ENCODE data around the gene CLEC2L. TPM values are rescaled to one million over a fixed set of nuclear protein-coding genes. Genes with fewer than 3 reads are reported as not detected.

The CLEC2L gene
- total and polyA plus RNA-seq, 2 donors (not counting 1 experiment from before 2014, with no cell fraction given), result not detected

GRCh38 chr7:139541600-139542307 lies 18.3 kb downstream of the CLEC2L start:
- no peak overlapping the region for H3K4me3 ChIP-seq (replicated peaks in 1 of 4; ENCODE audit: control extremely low read depth in 1 of 4, insufficient read depth in 1 of 4, low read depth in 3 of 4, low read length in 4 of 4)
- no peak overlapping the region for H3K27ac ChIP-seq (ENCODE audit: insufficient read depth, low read length)
- H4K20me1 ChIP-seq (ENCODE audit: control insufficient read depth, extremely low read depth, insufficient read depth, low read length), result no peaks in the 10 kb centered on the region
- no peak overlapping the region for H2AFZ ChIP-seq (ENCODE audit: low read length)
- no peak overlapping the region for H3K9ac ChIP-seq (ENCODE audit: insufficient read depth, low read length)
- H3K36me3 ChIP-seq (ENCODE audit: control insufficient read depth, insufficient read depth, low read length), result no peaks in the 10 kb centered on the region
- no peak for DNase-seq (ENCODE audit: low read depth in 2 of 2)
- TF ChIP-seq CTCF (conservative IDR thresholded peaks at IDR 0.05 in 1 of 2, IDR thresholded peaks at IDR 0.05 in 1 of 2; ENCODE audit: low read depth in 1 of 2, low read length in 2 of 2), result no peak
- no peaks in the 10 kb centered on the region for H3K4me1 ChIP-seq (ENCODE audit: control insufficient read depth, extremely low read depth, insufficient read depth, low read length)
- no peaks in the 10 kb centered on the region for H3K79me2 ChIP-seq (ENCODE audit: control insufficient read depth, insufficient read depth, low read length)
- no peak overlapping the region for H3K4me2 ChIP-seq (ENCODE audit: extremely low read depth, insufficient read depth, low read length)
- H3K27me3 ChIP-seq (ENCODE audit: control insufficient read depth, insufficient read depth, low read length), result peaks cover 4% of the 10 kb centered on the region
- no peaks in the 10 kb centered on the region for H3K9me3 ChIP-seq (ENCODE audit: control insufficient read depth, insufficient read depth, low read depth, low read length)

GRCh38 chr7:139542308-139543151 lies 19.0 kb downstream of the CLEC2L start:
- no peaks in the 10 kb centered on the region for H3K79me2 ChIP-seq (ENCODE audit: control insufficient read depth, insufficient read depth, low read length)
- no peak for TF ChIP-seq EZH2 (IDR thresholded peaks at IDR 0.05; ENCODE audit: low read length, missing control alignments)
- TF ChIP-seq CTCF (conservative IDR thresholded peaks at IDR 0.05 in 1 of 2, IDR thresholded peaks at IDR 0.05 in 1 of 2; ENCODE audit: low read depth in 1 of 2, low read length in 2 of 2), result no peak
- H2AFZ ChIP-seq (ENCODE audit: low read length), result no peak overlapping the region
- H3K36me3 ChIP-seq (ENCODE audit: control insufficient read depth, insufficient read depth, low read length), result no peaks in the 10 kb centered on the region
- H3K9ac ChIP-seq (ENCODE audit: insufficient read depth, low read length), result no peak overlapping the region
- no peaks in the 10 kb centered on the region for H3K9me3 ChIP-seq (ENCODE audit: control insufficient read depth, insufficient read depth, low read depth, low read length)
- no peaks in the 10 kb centered on the region for H3K4me1 ChIP-seq (ENCODE audit: control insufficient read depth, extremely low read depth, insufficient read depth, low read length)
- no peak overlapping the region for H3K4me3 ChIP-seq (replicated peaks in 1 of 4; ENCODE audit: control extremely low read depth in 1 of 4, insufficient read depth in 1 of 4, low read depth in 3 of 4, low read length in 4 of 4)
- no peak overlapping the region for H3K27ac ChIP-seq (ENCODE audit: insufficient read depth, low read length)
- no peak overlapping the region for H3K4me2 ChIP-seq (ENCODE audit: extremely low read depth, insufficient read depth, low read length)
- H3K27me3 ChIP-seq (ENCODE audit: control insufficient read depth, insufficient read depth, low read length), result peaks cover 4% of the 10 kb centered on the region
- no peaks in the 10 kb centered on the region for H4K20me1 ChIP-seq (ENCODE audit: control insufficient read depth, extremely low read depth, insufficient read depth, low read length)
- no peak for DNase-seq (ENCODE audit: low read depth in 2 of 2)

- Histone ChIP-seq H3K36me3 (ENCODE audit: control insufficient read depth, insufficient read depth, low read length) (no peaks in the 10 kb centered on the region), H3K4me1 (ENCODE audit: control insufficient read depth, extremely low read depth, insufficient read depth, low read length) (no peaks in the 10 kb centered on the region), H3K9ac (ENCODE audit: insufficient read depth, low read length) (no peak overlapping the region), H3K4me3 (replicated peaks in 1 of 4; ENCODE audit: control extremely low read depth in 1 of 4, insufficient read depth in 1 of 4, low read depth in 3 of 4, low read length in 4 of 4) (no peak overlapping the region), H3K4me2 (ENCODE audit: extremely low read depth, insufficient read depth, low read length) (no peak overlapping the region), H3K27me3 (ENCODE audit: control insufficient read depth, insufficient read depth, low read length) (peaks cover 4% of the 10 kb centered on the region), H2AFZ (ENCODE audit: low read length) (no peak overlapping the region), H3K9me3 (ENCODE audit: control insufficient read depth, insufficient read depth, low read depth, low read length) (no peaks in the 10 kb centered on the region), H3K27ac (ENCODE audit: insufficient read depth, low read length) (no peak overlapping the region), H3K79me2 (ENCODE audit: control insufficient read depth, insufficient read depth, low read length) (no peaks in the 10 kb centered on the region), H4K20me1 (ENCODE audit: control insufficient read depth, extremely low read depth, insufficient read depth, low read length) (no peaks in the 10 kb centered on the region)
- TF ChIP-seq CTCF (conservative IDR thresholded peaks at IDR 0.05 in 1 of 2, IDR thresholded peaks at IDR 0.05 in 1 of 2; ENCODE audit: low read depth in 1 of 2, low read length in 2 of 2), result no peak
- no peak for TF ChIP-seq EZH2 (IDR thresholded peaks at IDR 0.05; ENCODE audit: low read length, missing control alignments)
- no peak for DNase-seq (ENCODE audit: low read depth in 2 of 2)
Measured at GRCh38 chr7:139543801-139544603, 20.5 kb downstream of the CLEC2L start.
